AG09309 (cell line): ENCODE results near the gene DDX25.

ENCODE experiments used
- DNase-seq: peaks from one replicate; pipeline ENCODE4 v3.0.0-alpha.2; 2010; ENCODE audit warnings: low read depth
- H3K4me3 ChIP-seq: 2 replicates; pipeline ENCODE4 v1.5.1; 2011; ENCODE audit warnings: mild to moderate bottlenecking, low read depth, low read length, moderate library complexity; ENCODE audit not compliant: control insufficient read depth
- CTCF ChIP-seq: IDR thresholded peaks from 2 replicates; pipeline ENCODE4 v1.5.1; 2011; ENCODE audit warnings: mild to moderate bottlenecking, low read depth, low read length, inconsistent platforms; ENCODE audit not compliant: insufficient read depth, control insufficient read depth; ENCODE audit errors: missing control alignments

DDX25 gene

GRCh38 chr11:125954123-125954944 is 50.0 kb downstream of the DDX25 start:
- TF ChIP-seq CTCF = no peak
- DNase-seq = no peak
- no peak overlapping the region for H3K4me3 ChIP-seq

GRCh38 chr11:125954945-125955640 is 50.8 kb downstream of the DDX25 start:
- DNase-seq = no peak
- no peak overlapping the region for H3K4me3 ChIP-seq
- TF ChIP-seq CTCF = no peak

- DNase-seq = no peak
- TF ChIP-seq CTCF = no peak
- H3K4me3 ChIP-seq = no peak overlapping the region
These were observed 51.5 kb downstream of the DDX25 start for GRCh38 chr11:125955856-125956255.

GRCh38 chr11:125956391-125957134 is 52.3 kb downstream of the DDX25 start:
- no peak for TF ChIP-seq CTCF
- DNase-seq = no peak
- no peak overlapping the region for H3K4me3 ChIP-seq

- no peak for TF ChIP-seq CTCF
- DNase-seq = no peak
These were observed 53.5 kb downstream of the DDX25 start for GRCh38 chr11:125957618-125958332.

GRCh38 chr11:125958872-125959400 is 54.6 kb downstream of the DDX25 start:
- no peak for TF ChIP-seq CTCF
- H3K4me3 ChIP-seq = no peak overlapping the region
- DNase-seq = no peak

More at GRCh38 chr11:125957618-125958332, 53.5 kb downstream of the DDX25 start:
- H3K4me3 ChIP-seq = no peak overlapping the region
